GM12874 (cell line): ENCODE measurements around the gene ZMIZ1.

Experiments
- CTCF ChIP-seq: IDR thresholded peaks from 2 replicates; pipeline ENCODE4 v1.5.1; 2011; ENCODE audit warnings: low read depth, mild to moderate bottlenecking, control low read depth, low read length, moderate library complexity; ENCODE audit not compliant: insufficient read depth

The ZMIZ1 gene

GRCh38 chr10:79283616-79284015 lies 214.8 kb downstream of the ZMIZ1 start:
- no peak for TF ChIP-seq CTCF

- no peak for TF ChIP-seq CTCF
Observed at GRCh38 chr10:79284158-79284871, 215.5 kb downstream of the ZMIZ1 start.

- TF ChIP-seq CTCF = no peak
Observed at GRCh38 chr10:79285315-79286197, 216.8 kb downstream of the ZMIZ1 start.

- TF ChIP-seq CTCF = no peak
Observed at GRCh38 chr10:79286318-79286951, 217.7 kb downstream of the ZMIZ1 start.

- TF ChIP-seq CTCF = no peak
Observed at GRCh38 chr10:79287973-79288723, 219.4 kb downstream of the ZMIZ1 start.

- no peak for TF ChIP-seq CTCF
Observed at GRCh38 chr10:79289801-79290200, 221.0 kb downstream of the ZMIZ1 start.
